EH (cell line): ENCODE measurements around the gene SSC5D.

ENCODE experiments used
- DNase-seq: peaks from one replicate; pipeline ENCODE4 v3.0.0-alpha.2; 2015; ENCODE audit warnings: low read depth

Gene SSC5D

DNA sequence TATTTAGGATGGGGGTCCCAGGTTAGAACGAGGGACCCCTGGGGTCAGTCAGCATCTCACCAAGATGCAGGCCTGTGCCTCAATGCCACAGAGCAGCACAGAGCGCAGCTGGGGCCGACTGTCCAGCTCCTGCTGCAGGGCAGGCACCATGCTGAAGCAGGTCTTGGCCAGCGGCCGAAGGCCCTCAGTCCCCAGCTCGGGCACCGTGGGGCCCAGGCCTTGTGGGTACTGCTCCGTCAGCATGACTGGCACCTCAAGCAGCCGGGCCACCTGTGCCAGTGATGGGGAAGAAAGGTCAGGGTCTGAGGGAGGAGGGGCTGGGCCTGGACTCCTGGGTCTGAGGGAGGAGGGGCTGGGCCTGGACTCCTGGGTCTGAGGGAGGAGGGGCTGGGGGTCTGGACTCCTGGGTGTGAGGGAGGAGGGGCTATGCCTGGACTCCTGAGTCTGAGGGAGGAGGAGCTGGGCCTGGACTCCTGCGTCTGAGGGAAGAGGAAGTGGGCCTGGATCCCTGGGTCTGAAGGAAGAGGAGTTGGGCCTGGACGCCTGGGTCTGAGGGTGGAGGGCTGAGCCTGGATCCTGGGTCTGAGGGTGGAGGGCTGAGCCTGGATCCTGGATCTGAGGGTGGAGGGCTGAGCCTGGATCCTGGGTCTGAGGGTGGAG lies 32.5 kb upstream of the SSC5D start:
- DNase-seq: no peak

DNA sequence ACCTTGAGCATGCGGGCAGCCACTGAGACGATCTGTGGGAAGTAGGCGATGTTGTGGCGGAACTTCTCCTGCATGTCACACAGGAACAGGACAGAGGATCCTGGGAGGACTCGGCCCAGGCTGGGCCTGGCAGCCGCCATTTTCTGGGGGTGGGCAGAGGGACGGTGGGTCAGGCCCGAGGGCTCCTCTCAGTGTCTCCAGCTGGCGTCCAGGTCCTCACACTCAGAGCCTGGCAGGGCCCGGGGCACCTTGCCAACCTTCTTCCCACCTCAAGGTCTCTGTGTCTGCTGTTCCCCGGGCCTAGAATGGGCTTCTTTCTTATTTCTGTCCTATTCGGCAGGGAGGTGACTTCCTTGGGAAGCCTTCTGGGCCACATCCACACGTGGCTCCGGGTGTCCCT lies 31.9 kb upstream of the SSC5D start:
- no peak for DNase-seq

DNA sequence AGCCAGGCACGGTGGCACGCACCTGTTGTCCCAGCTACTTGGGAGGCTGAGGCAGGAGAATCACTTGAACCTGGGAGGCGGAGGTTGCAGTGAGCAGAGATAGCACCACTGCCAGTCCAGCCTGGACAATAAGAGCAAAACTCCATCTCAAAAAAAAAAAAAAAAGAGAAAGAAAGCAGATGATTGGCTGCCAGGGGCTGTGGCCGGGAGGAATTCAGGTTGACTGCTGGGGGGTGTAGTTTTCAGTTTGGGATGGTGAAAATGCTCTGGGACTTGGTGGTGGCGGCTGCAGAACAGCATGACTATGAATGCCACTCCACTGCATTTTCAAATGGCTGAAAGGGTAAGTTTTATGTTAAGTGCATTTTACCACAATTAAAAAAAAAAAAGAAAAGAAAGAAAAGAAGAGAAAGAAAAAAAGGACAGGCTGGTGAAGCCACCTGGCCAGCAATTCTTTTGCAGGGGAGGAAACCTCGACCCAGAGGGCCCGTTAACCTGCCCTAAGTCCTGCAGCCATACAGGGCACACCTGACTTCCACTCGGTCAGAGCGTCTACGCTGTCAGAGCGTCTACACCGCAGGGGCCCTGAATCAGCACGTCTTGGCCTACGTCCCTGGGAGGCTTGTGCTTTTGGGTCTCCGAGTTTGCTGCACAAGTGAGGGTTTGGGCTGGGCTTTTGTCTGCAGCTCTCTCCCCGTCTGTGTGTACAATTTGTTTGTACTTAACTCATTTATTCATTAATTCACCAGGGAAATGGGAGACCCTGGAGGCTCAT lies 30.4 kb upstream of the SSC5D start:
- no peak for DNase-seq

DNA sequence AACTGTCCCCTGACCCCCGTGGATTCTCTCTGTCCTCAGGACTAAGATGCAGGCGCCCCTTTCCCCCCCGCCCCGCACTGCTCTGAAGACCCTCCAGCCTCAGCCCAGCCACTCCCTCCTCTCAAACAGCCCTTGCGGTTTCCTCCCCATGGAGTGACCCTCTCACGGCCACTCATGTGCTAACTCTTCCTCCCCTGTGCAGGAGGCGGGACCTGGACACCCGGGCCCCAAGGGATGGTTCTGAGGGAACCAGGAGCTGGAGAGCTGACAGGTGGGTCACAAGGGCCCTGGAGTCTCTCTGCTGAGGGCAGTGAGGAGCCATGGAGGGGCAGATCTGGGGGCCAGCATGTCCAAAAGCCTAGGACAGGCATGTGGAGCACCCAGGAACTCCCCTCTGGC lies 28.7 kb upstream of the SSC5D start:
- DNase-seq: no peak

DNA sequence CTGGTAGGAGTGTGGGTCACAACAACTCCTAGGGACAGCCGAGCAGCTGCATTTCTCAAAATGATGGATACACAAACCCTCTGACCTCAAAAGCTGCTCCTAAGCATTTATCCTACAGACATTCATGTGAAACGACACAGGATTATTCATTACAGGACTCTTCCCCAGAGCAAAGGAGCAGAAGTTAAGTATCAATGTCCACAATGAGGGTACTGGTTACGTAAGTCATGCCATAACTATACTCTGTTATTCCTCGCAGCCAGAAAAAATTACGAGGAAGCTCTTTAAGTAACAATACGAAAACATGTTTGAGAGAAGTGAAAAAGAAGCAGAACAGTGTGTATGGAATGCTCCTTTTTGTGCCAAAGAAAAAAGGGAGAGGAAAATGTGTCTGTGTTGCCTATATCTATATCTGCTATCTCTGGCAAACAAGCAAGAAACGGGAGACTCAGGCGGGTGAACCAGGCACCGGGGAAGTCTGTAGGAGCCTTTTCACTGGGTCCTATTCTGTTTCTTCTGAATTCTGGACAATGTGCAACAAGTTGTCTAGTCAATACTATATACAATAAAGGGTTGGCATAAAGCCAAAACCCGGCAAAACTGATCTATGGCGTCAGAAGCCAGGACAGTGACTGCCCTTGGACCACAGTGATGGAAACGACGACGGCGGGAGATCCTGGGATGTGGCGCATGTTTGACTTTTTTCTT lies 28.1 kb upstream of the SSC5D start:
- peak; percentile 48 for DNase-seq

DNA sequence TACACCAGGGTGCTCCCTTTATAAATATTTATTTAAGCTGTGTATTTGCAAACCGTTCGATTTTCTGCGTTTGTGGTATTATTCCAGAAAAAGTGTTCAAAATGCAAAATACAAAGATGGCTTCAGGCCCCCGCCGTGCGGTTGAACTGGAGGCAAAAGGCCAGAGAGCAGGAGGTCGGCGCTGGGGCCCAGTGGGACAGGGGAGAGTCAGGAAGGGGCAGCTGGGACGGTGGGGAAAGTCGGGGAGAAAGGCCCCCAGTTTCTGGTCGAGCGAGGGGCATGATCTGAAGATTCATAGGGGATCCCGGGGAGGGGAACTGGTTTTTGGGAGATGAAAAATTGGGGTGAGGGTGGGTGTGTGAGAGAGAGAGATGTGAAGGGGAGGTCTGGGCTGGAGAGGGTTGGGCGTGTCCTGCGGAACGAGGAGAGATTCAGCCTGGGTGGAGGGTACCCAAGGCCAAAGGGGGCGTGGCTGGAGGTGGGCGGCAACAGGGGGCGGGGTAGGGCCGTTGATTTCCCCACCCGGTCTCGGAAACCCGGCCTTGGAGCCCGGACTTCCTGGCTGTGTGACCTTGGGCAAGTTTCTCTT lies 27.5 kb upstream of the SSC5D start:
- peak; percentile 82 for DNase-seq

DNA sequence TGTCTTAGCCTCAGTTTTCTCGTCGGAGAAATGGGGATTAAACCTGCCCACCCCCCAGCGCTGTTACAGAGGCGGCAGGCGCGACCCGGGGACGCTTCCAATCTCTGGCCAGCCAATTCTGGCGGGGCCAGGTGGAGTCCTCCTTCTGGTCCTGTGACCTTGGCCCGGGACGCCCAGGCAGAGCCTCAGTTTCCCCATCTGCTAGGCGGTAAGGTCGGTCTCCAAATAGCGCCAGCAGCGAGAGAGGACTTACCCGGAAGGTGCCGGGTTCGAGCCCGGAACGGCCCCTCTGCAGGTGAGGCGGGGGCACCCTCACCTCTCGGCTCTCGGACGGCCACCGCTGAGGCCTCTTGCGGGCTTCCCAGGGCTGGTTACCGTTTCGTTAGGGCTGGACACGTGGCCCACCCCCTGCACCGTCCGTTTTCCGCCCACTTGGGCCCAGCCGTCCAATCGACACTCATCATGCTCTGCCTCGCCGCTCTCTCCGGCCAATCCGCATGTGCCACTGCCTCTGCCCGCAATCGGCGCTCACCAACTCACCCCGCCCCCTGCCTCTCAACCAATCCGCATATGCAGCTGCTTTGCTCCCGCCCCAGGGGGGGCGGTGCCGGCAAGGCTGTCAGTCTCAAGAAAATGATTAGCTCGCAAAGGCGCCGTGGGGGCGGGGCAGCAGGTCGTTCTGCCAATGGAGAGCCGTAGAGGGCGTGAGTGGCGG lies 26.8 kb upstream of the SSC5D start, which contains the start of gene ISOC2:
ISOC2 (minus strand) TSS at position 384 of the 715 bp plus-strand sequence. CDS start 5,156 bp downstream, outside the sequence.
- DNase-seq: peak; percentile 100

DNA sequence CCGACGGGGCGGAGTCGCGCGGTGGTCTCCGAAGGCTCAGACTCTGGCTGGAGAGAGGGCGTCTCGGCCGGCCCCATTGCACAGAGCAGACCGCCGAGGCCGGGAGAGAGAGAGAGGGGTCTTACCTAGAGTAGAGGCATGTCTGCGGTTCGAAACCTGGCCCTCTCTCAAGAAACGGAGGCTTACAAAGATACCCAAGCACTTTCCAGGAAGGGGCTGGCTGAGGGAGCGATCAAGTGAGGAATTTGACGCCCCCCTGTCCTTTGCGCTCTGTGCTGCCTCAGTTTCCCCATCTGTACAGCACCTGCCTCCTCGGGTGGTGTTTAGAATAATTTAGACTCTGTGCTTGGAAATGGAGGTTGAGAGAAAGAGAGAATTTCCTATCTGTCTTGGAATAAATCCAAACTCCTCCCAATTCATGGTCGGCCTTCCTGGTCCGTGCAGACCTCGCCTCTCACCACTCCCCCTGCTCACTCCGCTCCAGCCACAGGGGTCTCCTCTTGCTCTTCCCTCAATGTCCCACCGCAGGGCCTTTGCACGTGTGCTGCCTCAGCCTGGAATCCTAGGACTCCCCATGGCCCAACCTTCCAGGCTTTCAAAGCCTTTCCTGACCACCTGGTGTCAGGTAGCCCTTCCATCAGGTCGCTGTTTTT lies 26.1 kb upstream of the SSC5D start:
- DNase-seq: peak; percentile 50

DNA sequence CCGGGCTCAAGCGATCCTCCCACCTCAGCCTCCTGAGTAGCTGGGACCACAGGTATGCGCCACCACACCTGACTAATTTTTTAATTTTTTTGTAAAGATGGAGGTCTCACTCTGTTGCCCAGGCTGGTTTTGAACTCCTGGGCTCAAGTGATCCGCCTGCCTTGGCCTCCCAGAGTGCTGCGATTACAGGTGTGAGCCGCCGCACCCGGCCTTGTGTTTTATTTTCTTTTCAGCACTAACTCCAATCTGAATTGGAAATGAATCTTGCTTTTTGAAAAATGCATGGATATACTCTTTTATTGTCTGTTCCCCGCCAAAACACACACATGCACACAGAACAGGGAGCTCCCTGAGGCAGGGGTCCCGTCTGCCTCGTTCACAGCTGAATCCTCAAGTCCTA lies 25.5 kb upstream of the SSC5D start:
- no peak for DNase-seq

DNA sequence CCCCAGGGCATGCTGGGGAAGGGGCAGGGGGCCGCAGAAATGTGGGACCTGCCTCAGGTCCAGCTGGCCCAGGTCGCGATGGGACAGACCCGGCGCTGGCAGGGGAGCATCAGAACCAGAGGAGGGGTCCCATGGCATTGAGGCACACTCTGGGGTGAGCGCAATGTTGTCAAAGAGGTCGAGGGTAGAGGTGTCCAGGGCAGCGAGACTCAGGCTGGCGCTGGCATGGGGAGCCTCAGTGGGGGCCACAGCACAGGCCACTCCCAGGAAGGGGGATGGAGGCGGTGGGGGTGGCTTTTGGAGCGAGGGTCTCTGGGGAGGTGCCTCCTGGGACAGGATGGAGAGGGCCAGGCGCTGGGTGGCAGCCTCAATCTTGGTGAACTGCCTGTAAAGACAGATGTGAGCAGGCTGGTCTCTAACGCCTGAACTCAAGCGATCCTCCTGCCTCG lies 24.6 kb upstream of the SSC5D start:
- DNase-seq: no peak

DNA sequence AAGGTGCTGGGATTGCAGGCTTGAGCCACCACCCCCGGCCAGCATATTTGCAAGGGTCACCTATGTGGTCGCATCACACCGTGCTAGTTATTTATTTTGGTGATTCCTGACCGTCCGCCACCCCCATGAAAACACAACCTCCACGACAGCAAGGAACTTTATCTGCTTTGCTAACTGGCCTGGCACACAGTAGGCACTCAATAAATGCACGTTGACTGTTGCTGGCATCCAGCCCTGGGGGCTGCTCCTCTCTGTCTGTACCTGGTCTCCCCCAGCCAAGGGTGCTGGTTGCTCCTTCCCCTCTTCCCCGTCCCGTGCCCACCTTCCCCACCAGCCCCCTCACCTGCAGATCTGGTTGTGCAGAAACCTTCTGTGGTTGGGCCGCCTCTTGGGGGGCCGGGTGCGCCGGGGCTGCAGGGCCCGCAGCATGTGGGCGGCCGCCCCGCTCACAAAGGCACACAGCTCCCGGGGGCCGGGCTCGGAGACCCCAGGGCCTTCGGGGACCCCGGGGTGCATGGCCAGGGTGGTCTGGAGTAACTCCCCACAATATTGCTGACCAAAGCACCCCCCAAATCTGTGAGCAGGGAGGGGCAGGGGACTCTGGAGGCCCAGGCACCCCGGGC lies 24.1 kb upstream of the SSC5D start:
- DNase-seq: no peak

DNA sequence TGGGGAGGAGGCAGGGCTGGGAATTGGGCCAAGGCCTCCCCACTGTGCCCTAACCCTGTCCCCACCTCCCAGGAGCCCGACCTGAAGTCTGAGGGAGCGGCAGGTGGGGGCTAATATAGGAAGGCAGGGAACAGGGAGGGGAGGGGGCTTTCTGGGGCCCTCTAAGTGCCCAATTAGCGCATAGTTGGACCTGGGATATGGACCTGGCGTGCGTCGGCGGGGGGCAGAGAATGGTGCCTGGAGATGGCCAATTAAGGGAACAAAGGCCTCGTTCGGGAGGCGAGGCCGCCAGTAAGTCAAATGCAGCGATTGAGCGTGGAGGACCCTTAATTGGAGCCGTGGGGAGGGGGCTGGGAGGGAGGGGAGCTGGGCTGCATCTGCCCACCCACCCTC lies 23.6 kb upstream of the SSC5D start, which contains the start of gene C19orf85:
C19orf85 (minus strand) TSS at position 90 of the 393 bp plus-strand sequence. CDS start 197 bp downstream, outside the sequence.
- no peak for DNase-seq

DNA sequence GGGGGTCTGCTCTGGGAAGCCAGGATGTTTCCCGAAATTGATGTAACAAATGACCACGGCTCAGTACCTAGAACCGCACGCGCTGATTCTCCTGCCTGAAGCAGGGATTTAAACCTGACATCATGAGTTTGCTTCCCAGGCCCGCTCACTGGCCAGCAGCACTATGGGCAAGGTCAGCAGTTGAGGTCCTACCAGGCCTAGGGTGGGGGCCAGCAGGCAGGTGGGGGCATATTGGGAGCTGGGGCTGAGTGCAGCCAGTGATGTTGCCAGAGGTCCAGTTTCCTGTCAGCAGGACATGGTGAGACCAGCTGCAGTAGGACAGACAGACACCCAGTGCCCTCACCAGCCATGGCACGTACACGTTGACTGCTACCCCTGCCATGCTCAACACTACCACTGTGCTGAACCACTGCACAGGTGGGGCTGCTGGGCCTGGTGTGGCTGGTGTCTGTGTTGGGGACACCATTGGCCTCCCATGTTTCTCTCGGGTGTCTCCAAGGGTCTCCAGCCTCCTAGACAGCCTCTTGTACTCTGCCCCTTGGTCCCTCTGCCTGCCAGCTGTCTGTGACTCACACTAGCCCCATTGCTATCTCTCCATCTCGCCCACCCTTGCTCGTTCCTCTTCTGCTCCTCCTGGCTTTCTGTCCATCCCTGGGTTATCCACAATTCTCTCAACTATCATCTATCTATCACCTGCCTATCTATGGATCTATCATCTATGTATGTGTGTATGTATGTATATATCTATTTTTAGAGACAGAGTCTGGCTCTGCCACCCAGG lies 22.6 kb upstream of the SSC5D start:
- peak; percentile 41 for DNase-seq

DNA sequence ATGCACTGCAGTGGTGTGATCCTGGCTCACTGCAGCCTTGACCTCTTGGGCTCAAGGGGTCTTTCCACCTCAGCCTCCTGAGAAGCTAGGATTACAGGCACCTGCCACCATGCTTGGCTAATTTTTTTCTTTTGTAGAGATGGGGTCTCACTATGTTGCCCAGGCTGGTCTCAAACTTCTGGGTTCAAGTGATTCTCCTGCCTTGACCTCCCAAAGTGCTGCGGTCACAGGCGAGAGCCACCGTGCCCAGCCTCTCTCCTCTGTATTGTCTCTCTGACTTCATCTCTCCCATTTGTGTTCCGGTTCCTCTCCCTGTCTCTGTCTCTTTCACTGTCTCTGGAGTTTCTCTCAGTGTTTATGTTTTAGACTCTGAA lies 22.0 kb upstream of the SSC5D start:
- DNase-seq: no peak

DNA sequence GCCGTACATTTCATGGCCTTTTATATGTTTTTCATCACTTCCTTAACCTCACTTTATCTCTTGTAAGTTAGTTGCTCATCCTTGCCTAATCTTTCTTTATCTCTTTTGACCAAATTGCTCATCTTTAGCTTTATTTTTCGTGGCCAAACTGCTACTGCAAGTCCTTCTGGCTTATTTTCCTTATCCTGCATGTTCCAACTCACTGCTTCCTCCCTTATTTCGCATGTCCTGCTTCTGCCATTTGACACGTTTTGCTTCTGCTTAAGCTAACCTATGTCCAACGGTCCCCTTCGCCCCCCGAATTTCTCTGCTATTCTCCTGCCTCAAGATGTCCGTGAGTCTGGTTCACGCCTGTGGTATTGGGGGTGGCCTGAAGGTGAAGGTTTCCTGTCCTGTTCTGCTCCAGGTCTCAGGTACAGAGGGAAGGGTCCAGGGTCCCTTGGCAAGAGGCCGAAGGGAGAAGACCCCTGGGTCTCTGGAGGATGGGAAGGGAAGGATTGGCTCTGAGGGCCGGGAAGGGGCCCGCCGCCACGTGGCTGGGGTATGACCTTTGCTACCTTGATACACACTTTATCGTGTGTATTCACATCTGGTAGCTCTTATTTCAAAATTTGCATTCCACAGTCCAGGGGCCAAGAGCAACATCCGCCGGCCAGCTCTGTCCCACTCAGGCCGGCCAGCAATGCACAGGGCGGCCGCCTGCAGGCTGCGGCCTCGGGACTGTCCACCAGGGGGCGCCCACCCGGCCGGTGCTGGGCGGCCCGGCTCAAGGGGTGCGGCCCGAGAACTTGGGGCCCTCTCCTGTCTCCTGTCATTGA lies 20.8 kb upstream of the SSC5D start:
- DNase-seq: peak; percentile 83

DNA sequence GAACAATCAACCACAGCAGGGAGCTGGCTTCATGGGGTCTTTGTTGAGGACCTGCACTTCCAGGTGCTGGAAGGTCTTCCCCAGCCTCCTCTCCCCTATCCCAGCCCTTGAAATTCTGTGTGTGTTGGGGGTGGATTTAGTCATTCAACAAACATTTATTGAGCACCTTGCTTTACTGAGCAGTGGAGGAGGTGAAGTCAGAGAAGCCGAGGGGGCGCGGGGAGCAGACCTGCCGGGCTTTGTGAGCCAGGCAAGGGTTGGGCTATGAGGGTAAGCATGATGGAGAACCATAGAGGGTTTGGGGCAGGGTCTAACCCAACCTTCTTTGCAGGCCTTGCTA lies 20.2 kb upstream of the SSC5D start:
- DNase-seq: no peak

DNA sequence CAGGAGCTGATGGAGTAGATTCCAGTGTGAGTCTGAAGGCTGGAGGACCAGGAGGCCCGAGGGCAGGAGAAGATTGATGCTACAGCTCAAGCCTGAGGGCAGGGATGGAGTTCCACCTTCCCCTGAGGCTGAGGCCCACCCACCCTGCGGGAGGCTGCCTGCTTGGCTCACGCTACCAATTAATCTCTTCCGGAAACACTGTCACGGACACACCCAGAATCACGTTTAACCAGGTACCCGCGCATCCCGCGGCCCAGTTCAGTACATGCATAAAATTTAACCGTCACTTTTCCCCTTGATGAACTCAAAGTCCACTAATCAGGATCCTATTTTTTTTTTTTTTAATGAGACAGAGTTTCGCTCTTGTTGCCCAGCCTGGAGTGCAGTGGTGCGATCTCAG lies 17.0 kb upstream of the SSC5D start:
- DNase-seq: no peak

DNA sequence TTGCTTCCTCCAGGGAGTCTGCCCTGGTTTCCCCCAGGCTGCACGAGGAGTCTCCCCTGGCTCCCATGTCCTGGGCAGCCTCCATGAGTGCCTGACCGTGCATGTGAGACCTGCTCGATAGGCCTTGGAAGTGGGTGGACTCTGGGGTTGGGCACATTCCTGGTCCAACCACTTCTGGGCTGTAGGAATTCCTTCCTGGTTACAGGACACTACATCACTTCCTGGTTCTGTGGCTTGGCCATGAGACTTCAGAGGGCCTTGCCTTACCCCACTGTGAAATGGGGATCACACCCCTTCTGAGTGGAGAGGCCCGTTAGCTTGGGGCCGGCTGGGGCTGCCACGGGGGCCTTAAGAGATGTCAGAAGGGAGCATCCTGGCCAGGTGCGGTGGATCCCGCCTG lies 15.8 kb upstream of the SSC5D start:
- DNase-seq: peak; percentile 84
